C4-2B (cell line): ENCODE results near the gene TMEM25.
"Not testable (repeated sequence)": the region's sequence is repeated elsewhere in the genome, so short reads cannot be mapped to it uniquely, and the experiment has no call there.

Source experiments
- CTCF ChIP-seq: fragments of 450-650 bp; conservative IDR thresholded peaks from 2 replicates; pipeline ENCODE4 v1.5.1; 2017; ENCODE audit warnings: mild to moderate bottlenecking
- ZFX ChIP-seq: fragments of 450-650 bp; IDR thresholded peaks from 2 replicates; pipeline ENCODE4 v1.6.1; 2017

- TF ChIP-seq CTCF, ZFX: not testable (repeated sequence)
These were observed 40.7 kb downstream of the TMEM25 start for GRCh38 chr11:118571701-118572060.
